Common myeloid progenitor, CD34-positive (primary cell): ENCODE data around the gene TPBGL.
A peak's percentile ranks its signal among the peaks of the same experiment; 100 is the strongest.

Experiments used
- CTCF ChIA-PET: fragments of 350-600 bp; sonication (Branson Sonifier 250); formaldehyde crosslinking; loops from one replicate; lab custom pipeline; 2021; ENCODE audit warnings: antibody characterized with exemption; lab: Charles Lee
- POLR2A ChIA-PET: fragments of 350-600 bp; sonication (Branson Sonifier 250); formaldehyde crosslinking; loops from one replicate; lab custom pipeline; 2021; ENCODE audit warnings: antibody characterized with exemption; lab: Charles Lee
- DNase-seq, 3 donors: peaks; one replicate each; pipeline versions ENCODE4 v3.0.0 to v3.0.0-alpha.2; 2013
- H3K27ac ChIP-seq, 2 experiments: 1 replicate in 1 of 2; 2 replicates in 1 of 2; pipeline ENCODE4 v1.7.0; 2013; ENCODE audit warnings: inconsistent platforms in 2 of 2, low read length in 2 of 2, mild to moderate bottlenecking in 2 of 2, low read depth in 1 of 2, moderate library complexity in 1 of 2; ENCODE audit not compliant: severe bottlenecking in 2 of 2, insufficient read depth in 1 of 2, poor library complexity in 1 of 2
- H3K27me3 ChIP-seq, 5 experiments: replicated peaks in 2 of 5; 1 replicate in 3 of 5; 2 replicates in 2 of 5; pipeline versions ENCODE4 v1.6.1 to v1.7.0; 2013; ENCODE audit warnings: low read length in 4 of 5, mild to moderate bottlenecking in 2 of 5, moderate library complexity in 2 of 5, inconsistent platforms in 1 of 5; ENCODE audit not compliant: insufficient read depth in 5 of 5, control insufficient read depth in 4 of 5
- H3K36me3 ChIP-seq, 4 experiments: 1 replicate in 2 of 4; 2 replicates in 2 of 4; pipeline versions ENCODE4 v1.6.1 to v1.7.0; 2013; ENCODE audit warnings: low read length in 3 of 4, control low read depth in 1 of 4, mild to moderate bottlenecking in 1 of 4; ENCODE audit not compliant: control insufficient read depth in 4 of 4, insufficient read depth in 4 of 4
- H3K4me1 ChIP-seq, 4 experiments: 1 replicate in 3 of 4; 2 replicates in 1 of 4; pipeline versions ENCODE4 v1.6.1 to v1.7.1; 2013; ENCODE audit warnings: low read length in 3 of 4, mild to moderate bottlenecking in 3 of 4, control low read depth in 1 of 4, inconsistent platforms in 1 of 4, moderate library complexity in 1 of 4; ENCODE audit not compliant: control insufficient read depth in 4 of 4, insufficient read depth in 4 of 4; ENCODE audit errors: control extremely low read depth in 1 of 4
- H3K4me3 ChIP-seq, 7 experiments: 1 replicate in 4 of 7; 2 replicates in 3 of 7; pipeline versions ENCODE4 v1.5.1 to v1.7.0; 2013; ENCODE audit warnings: mild to moderate bottlenecking in 7 of 7, low read length in 6 of 7, moderate library complexity in 6 of 7, inconsistent platforms in 2 of 7, low read depth in 2 of 7, control low read depth in 1 of 7; ENCODE audit not compliant: insufficient read depth in 4 of 7, control insufficient read depth in 1 of 7; ENCODE audit errors: extremely low read depth in 1 of 7
- H3K9me3 ChIP-seq, 5 experiments: 1 replicate in 4 of 5; 2 replicates in 1 of 5; pipeline versions ENCODE4 v1.6.1 to v1.7.1; 2013; ENCODE audit warnings: low read length in 4 of 5, mild to moderate bottlenecking in 2 of 5, inconsistent platforms in 1 of 5, low read depth in 1 of 5, moderate library complexity in 1 of 5; ENCODE audit not compliant: control insufficient read depth in 4 of 5, insufficient read depth in 2 of 5; ENCODE audit errors: control extremely low read depth in 1 of 5
- WGBS: methylation state at CpG from one replicate; pipeline ENCODE4 v1.1.5; 2013; ENCODE audit not compliant: insufficient coverage; 5-methylcytosine and 5-hydroxymethylcytosine counted together

Gene TPBGL

DNA sequence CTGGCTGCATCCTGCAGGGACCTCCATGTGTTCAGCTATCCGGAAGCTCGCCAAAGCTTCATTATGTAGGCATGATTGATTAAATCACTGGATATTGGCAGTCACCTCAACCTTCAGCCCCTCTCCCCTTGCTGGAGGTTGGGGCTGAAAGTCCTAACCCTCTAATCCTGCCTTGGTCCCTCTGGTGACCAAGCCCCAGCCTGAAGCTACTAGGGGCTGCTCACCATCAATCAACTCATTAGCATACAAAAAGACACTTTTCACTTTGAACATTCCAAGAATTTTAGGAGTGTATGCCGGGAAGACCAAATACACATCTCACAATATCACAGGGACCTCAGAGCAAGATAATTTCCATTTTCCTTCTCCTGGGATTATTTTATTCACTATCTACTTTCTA is 38.8 kb upstream of the TPBGL start:
- WGBS: 81% methylated on average over 3 of the region's 3 CpGs
- peaks cover 0 to 3% (median 0%) of the 10 kb centered on the region in 5 experiments for H3K27me3 ChIP-seq
- ChIA-PET POLR2A (interaction anchor here (0.8 kb wide), 1 partner anchor 59 kb away, joined by 3 read pairs; no protein-coding TSS in a partner anchor), CTCF (interaction anchor here (15.8 kb wide), 1 partner anchor 59 kb away, joined by 309 read pairs; no protein-coding TSS in a partner anchor)
- no peaks in the 10 kb centered on the region for H3K4me1 ChIP-seq
- H3K36me3 ChIP-seq: no peaks in the 10 kb centered on the region
- H3K27ac ChIP-seq: no peak overlapping the region
- no peak overlapping the region for H3K4me3 ChIP-seq
- DNase-seq: no peak
- H3K9me3 ChIP-seq: no peaks in the 10 kb centered on the region

DNA sequence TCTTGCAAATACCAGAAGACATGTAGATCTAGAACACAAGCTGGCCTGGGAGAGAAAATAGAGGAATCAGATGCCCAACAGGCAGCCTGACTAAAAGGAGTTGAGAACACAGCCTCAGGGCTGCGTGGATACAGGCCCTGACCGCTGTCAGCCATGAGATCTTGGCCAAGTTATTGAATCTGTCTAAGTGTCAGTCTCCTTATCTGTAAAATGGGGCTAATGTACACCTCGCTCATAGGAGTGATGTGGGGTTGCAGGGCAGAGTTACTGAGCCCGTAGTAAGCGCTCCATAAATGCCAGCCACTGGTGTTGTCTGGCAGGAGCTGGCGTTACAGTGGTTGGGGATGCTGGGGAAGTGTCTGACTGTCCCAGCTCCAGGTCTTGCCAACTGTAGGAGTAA is 38.4 kb upstream of the TPBGL start:
- Histone ChIP-seq H3K9me3 (no peaks in the 10 kb centered on the region), H3K36me3 (no peaks in the 10 kb centered on the region), H3K4me3 (no peak overlapping the region), H3K27me3 (peaks cover 0 to 3% (median 0%) of the 10 kb centered on the region in 5 experiments), H3K27ac (no peak overlapping the region), H3K4me1 (no peaks in the 10 kb centered on the region)
- WGBS: 93% methylated on average over 5 of the region's 6 CpGs
- CTCF ChIA-PET: interaction anchor here (0.9 to 15.8 kb wide), 2 partner anchors 22 to 60 kb away, joined by 3 to 309 read pairs; no protein-coding TSS in a partner anchor
- DNase-seq: no peak
- POLR2A ChIA-PET: interaction anchor here (0.8 kb wide), 1 partner anchor 59 kb away, joined by 3 read pairs; no protein-coding TSS in a partner anchor

DNA sequence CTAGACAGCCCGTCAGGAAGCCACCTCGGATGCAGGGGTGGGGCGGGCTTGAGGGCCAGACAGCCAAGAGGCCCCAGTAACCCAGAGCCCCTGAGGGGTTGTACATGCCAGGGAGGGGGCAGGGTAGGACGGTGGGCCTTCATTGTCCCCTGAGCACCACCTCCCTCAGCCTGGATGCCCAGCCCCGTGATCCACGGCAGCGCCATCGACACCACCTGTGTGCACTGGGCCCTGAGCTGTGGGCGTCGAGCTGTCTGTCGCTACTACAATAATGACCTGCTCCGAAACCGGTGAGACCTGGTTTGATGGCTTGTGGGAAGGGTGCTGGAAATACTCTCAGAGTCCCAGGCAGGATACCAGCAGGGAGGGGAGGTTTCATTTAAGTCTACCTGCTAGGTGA is 37.4 kb upstream of the TPBGL start:
- Histone ChIP-seq H3K27me3 (peaks cover 0 to 8% (median 4%) of the 10 kb centered on the region in 5 experiments), H3K27ac (no peak overlapping the region), H3K4me1 (no peaks in the 10 kb centered on the region), H3K9me3 (no peaks in the 10 kb centered on the region), H3K36me3 (no peaks in the 10 kb centered on the region), H3K4me3 (no peak overlapping the region)
- 94% methylated on average over 8 of the region's 13 CpGs for WGBS
- CTCF ChIA-PET: interaction anchor here (0.7 to 15.8 kb wide), 8 partner anchors 8 to 61 kb away, joined by 3 to 309 read pairs (median 10); partner anchors contain the start of gene SLCO2B1
- POLR2A ChIA-PET: interaction anchor here (0.9 kb wide), 1 partner anchor 63 kb away, joined by 3 read pairs; no protein-coding TSS in a partner anchor
- no peak for DNase-seq

DNA sequence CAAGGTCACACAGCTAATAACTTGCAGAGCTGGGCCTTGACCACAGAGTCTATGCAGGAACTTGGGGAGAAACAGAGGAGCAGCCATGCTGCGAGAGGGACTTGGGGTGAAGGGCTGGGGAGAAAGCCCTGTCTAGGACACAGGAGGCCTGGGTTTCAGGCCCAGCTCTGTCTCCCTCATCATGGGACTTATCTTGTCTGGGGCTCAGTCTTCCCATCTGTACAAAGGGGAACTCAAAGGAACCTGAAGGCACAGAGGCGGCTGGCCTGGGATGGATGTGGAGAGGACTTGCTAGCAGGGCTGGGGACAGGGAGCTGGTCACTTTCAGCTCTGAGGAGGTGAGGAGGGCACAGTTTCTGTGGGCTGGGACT is 36.9 kb upstream of the TPBGL start:
- DNase-seq: no peak
- CTCF ChIA-PET: interaction anchor here (0.7 to 15.8 kb wide), 11 partner anchors 8 to 61 kb away, joined by 4 to 309 read pairs (median 7); partner anchors contain the start of gene SLCO2B1
- 94% methylated on average over 2 of the region's 2 CpGs for WGBS
- no peaks in the 10 kb centered on the region for H3K4me1 ChIP-seq
- H3K27ac ChIP-seq: no peak overlapping the region
- H3K36me3 ChIP-seq: no peaks in the 10 kb centered on the region
- H3K27me3 ChIP-seq: peaks cover 0 to 13% (median 5%) of the 10 kb centered on the region in 5 experiments
- POLR2A ChIA-PET: interaction anchor here (0.9 kb wide), 1 partner anchor 64 kb away, joined by 3 read pairs; no protein-coding TSS in a partner anchor
- no peak overlapping the region for H3K4me3 ChIP-seq
- H3K9me3 ChIP-seq: no peaks in the 10 kb centered on the region

DNA sequence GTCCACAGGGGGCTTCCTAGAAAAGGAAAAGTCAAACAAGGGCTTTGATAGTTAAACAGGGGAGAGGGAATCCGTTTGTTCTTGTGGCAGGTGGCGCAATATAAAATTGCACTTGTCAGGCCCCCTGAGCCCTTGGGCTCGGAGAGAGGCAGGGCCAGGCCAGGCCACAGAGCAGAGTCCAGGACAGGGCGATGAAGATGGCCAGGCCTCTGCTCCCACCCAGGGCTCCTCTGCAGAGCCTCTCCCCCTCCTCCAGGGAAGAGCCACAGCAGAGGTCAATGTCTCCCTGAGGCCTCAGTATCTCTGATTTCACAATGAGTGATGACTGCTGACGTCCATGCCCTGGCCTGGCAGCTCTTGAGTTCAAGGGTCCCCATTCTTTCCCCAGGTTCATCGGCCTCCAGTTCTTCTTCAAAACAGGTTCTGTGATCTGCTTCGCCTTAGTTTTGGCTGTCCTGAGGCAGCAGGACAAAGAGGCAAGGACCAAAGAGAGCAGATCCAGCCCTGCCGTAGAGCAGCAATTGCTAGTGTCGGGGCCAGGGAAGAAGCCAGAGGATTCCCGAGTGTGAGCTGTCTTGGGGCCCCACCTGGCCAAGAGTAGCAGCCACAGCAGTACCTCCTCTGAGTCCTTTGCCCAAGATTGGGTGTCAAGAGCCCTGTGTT is 36.4 kb upstream of the TPBGL start:
- 99% methylated on average over 10 of the region's 10 CpGs for WGBS
- Histone ChIP-seq H3K4me1 (no peaks in the 10 kb centered on the region), H3K36me3 (no peaks in the 10 kb centered on the region), H3K27ac (no peak overlapping the region), H3K27me3 (peaks cover 0 to 18% (median 6%) of the 10 kb centered on the region in 5 experiments), H3K4me3 (no peak overlapping the region), H3K9me3 (no peaks in the 10 kb centered on the region)
- ChIA-PET POLR2A (interaction anchor here (0.9 kb wide), 1 partner anchor 64 kb away, joined by 3 read pairs; no protein-coding TSS in a partner anchor), CTCF (interaction anchor here (0.8 to 15.8 kb wide), 24 partner anchors 8 to 424 kb away, joined by 3 to 309 read pairs (median 5); partner anchors contain the start of gene SLCO2B1)
- no peak for DNase-seq

DNA sequence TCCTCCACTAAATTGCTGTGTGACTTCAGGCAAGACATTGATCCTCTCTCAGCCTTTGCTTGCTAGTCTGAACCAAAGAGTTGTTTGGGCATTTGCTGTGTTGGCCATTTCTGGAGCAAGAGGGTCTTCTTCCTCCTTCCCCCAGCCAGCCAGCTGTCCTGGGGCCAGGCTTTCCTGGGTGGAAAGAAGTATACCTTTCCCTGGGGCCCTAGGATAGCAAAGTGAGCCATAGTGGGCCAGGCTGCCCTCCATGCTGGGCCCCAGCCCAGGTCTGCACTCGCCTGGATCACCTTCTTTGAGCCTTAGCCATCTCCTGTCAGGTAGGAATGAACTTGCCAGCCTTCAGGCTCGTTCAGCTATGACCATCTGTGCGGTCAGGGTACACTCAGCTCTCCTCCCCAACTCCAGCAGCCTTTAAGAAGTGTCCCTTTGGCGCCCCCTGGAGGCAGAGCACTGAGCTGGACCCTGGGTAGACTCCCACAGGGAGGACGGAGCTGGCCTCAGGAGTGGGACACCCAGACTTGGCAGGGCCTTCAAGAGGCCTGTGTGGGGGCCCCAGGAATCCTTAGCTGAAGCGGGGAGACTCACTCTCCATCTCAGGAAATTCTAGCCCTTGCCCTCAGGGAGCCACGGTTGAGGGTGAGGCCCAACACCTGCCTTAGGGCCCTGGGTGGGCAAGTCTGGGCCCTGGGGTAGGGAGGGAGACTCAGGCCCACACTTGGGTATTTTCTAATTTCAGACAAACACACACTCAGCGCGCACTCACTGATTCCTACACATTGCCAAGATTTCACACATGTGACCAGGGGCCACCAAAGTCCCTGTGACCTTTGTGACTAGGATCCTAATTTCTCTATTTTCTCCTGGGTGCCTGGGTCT is 35.6 kb upstream of the TPBGL start:
- Histone ChIP-seq H3K27ac (no peak overlapping the region), H3K27me3 (peaks cover 0 to 25% (median 10%) of the 10 kb centered on the region in 5 experiments), H3K4me1 (no peaks in the 10 kb centered on the region), H3K36me3 (no peaks in the 10 kb centered on the region), H3K4me3 (no peak overlapping the region), H3K9me3 (no peaks in the 10 kb centered on the region)
- DNase-seq: peak; percentile 69 to 87 (median 79)
- POLR2A ChIA-PET: no interaction called here
- CTCF ChIA-PET: interaction anchor here (0.6 to 15.8 kb wide), 28 partner anchors 8 to 423 kb away, joined by 3 to 309 read pairs (median 5); partner anchors contain the start of gene SLCO2B1
- 40% methylated on average over 6 of the region's 9 CpGs for WGBS
